ENCODE data around the gene DUT.

The DUT gene

GRCh38 chr15:48298914-48299313 is 32.3 kb upstream of the DUT start:
- TF ChIP-seq FOXP2 (optimal IDR thresholded peaks at IDR 0.05; ENCODE audit: borderline replicate concordance, extremely low read depth, extremely low read length, insufficient read depth) = no peak

DNA sequence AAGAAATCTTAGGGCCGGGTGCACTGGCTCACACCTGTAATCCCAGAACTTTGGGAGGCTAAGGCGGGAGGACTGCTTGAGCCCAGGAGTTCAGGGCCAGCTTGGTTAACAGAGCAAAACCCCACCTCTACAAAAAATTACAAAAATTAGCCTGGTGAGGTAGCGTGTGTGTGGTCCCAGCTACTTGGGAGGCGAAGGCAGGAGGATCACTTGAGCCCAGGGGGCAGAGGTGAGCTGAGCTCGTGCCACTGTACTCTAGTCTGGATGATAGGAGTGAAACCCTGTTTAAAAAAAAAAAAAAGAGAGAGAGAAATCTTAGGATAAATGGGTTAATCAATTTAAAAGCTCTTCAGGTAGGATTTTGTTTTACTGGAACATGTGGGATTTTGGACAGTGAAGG is 31.2 kb upstream of the DUT start:
- TF ChIP-seq FOXP2 (optimal IDR thresholded peaks at IDR 0.05; ENCODE audit: borderline replicate concordance, extremely low read depth, extremely low read length, insufficient read depth) (no peak), TAF1 (IDR thresholded peaks at IDR 0.05; ENCODE audit: borderline replicate concordance, insufficient read depth, low read length) (no peak), SIN3A (IDR thresholded peaks at IDR 0.05; ENCODE audit: borderline replicate concordance, insufficient read depth, low read length) (no peak), POLR2AphosphoS5 (IDR thresholded peaks at IDR 0.05; ENCODE audit: low read depth, low read length) (no peak)
- TF ChIP-seq, protein P1, sequence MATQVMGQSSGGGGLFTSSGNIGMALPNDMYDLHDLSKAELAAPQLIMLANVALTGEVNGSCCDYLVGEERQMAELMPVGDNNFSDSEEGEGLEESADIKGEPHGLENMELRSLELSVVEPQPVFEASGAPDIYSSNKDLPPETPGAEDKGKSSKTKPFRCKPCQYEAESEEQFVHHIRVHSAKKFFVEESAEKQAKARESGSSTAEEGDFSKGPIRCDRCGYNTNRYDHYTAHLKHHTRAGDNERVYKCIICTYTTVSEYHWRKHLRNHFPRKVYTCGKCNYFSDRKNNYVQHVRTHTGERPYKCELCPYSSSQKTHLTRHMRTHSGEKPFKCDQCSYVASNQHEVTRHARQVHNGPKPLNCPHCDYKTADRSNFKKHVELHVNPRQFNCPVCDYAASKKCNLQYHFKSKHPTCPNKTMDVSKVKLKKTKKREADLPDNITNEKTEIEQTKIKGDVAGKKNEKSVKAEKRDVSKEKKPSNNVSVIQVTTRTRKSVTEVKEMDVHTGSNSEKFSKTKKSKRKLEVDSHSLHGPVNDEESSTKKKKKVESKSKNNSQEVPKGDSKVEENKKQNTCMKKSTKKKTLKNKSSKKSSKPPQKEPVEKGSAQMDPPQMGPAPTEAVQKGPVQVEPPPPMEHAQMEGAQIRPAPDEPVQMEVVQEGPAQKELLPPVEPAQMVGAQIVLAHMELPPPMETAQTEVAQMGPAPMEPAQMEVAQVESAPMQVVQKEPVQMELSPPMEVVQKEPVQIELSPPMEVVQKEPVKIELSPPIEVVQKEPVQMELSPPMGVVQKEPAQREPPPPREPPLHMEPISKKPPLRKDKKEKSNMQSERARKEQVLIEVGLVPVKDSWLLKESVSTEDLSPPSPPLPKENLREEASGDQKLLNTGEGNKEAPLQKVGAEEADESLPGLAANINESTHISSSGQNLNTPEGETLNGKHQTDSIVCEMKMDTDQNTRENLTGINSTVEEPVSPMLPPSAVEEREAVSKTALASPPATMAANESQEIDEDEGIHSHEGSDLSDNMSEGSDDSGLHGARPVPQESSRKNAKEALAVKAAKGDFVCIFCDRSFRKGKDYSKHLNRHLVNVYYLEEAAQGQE (IDR thresholded peaks at IDR 0.05; ENCODE audit: insufficient read depth in 1 of 2, low read depth in 2 of 2, low read length in 2 of 2) = no peak

DNA sequence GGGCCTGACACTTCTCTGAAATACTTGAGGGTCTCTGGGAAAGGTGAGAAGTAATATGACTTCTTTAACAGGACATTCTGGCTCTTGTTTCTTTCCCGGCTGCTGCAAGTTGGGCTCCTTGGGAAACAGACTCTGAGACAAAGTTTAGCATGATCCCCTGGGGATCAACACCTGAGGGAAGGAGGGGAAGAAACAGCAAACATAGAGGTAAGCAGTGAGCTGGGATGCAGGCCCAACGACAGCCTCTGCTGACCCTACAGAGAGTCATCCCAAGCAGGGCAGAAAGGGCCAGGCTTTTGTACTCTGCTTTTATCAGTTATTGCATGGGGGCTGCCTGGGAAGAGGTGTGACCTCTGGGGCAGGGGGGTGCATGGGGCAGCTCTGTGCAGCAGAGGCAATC is 26.8 kb upstream of the DUT start:
- TF ChIP-seq SIN3A (IDR thresholded peaks at IDR 0.05; ENCODE audit: borderline replicate concordance, insufficient read depth, low read length) (no peak), TAF1 (IDR thresholded peaks at IDR 0.05; ENCODE audit: borderline replicate concordance, insufficient read depth, low read length) (no peak), FOXP2 (optimal IDR thresholded peaks at IDR 0.05; ENCODE audit: borderline replicate concordance, extremely low read depth, extremely low read length, insufficient read depth) (no peak), POLR2AphosphoS5 (IDR thresholded peaks at IDR 0.05; ENCODE audit: low read depth, low read length) (no peak)
- TF ChIP-seq, protein P1 (IDR thresholded peaks at IDR 0.05; ENCODE audit: insufficient read depth in 1 of 2, low read depth in 2 of 2, low read length in 2 of 2) = no peak

- TF ChIP-seq, protein P1 (IDR thresholded peaks at IDR 0.05; ENCODE audit: insufficient read depth in 1 of 2, low read depth in 2 of 2, low read length in 2 of 2) = no peak
- TF ChIP-seq TAF1 (IDR thresholded peaks at IDR 0.05; ENCODE audit: borderline replicate concordance, insufficient read depth, low read length) (no peak), POLR2AphosphoS5 (IDR thresholded peaks at IDR 0.05; ENCODE audit: low read depth, low read length) (no peak), SIN3A (IDR thresholded peaks at IDR 0.05; ENCODE audit: borderline replicate concordance, insufficient read depth, low read length) (no peak), FOXP2 (optimal IDR thresholded peaks at IDR 0.05; ENCODE audit: borderline replicate concordance, extremely low read depth, extremely low read length, insufficient read depth) (no peak)
These were observed 24.6 kb upstream of the DUT start for GRCh38 chr15:48306639-48307038.

DNA sequence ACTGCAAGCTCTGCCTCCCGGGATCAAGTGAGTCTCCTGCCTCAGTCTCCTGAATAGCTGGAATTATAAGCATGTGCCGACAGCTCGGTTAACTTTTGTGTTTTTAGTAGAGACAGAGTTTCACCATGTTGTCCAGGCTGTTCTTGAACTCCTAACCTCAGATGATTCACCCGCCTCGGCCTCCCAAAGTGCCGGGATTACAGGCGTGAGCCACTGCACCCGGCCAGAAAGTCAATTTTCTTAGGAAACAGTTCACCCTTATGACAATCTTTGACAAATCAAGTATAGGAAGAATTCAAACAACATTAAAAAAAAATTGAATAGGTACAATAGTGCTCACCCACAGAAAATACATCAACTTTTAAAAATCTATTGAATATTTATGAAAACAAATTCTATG is 23.6 kb upstream of the DUT start:
- TF ChIP-seq POLR2AphosphoS5 (IDR thresholded peaks at IDR 0.05; ENCODE audit: low read depth, low read length) (no peak), FOXP2 (optimal IDR thresholded peaks at IDR 0.05; ENCODE audit: borderline replicate concordance, extremely low read depth, extremely low read length, insufficient read depth) (no peak), TAF1 (IDR thresholded peaks at IDR 0.05; ENCODE audit: borderline replicate concordance, insufficient read depth, low read length) (no peak), SIN3A (IDR thresholded peaks at IDR 0.05; ENCODE audit: borderline replicate concordance, insufficient read depth, low read length) (no peak)
- TF ChIP-seq, protein P1 (IDR thresholded peaks at IDR 0.05; ENCODE audit: insufficient read depth in 1 of 2, low read depth in 2 of 2, low read length in 2 of 2) = no peak
